Erythroblast (primary cell): ENCODE results near the gene ZNF513.

ENCODE experiments used
- GATA1 ChIP-seq: IDR thresholded peaks from 2 replicates; pipeline ENCODE4 v1.6.1; 2011; ENCODE audit warnings: low read depth, mild to moderate bottlenecking, control low read depth, low read length, moderate library complexity
- POLR2A ChIP-seq: IDR thresholded peaks from 2 replicates; pipeline ENCODE4 v1.6.1; 2011; ENCODE audit warnings: mild to moderate bottlenecking, low read length

DNA sequence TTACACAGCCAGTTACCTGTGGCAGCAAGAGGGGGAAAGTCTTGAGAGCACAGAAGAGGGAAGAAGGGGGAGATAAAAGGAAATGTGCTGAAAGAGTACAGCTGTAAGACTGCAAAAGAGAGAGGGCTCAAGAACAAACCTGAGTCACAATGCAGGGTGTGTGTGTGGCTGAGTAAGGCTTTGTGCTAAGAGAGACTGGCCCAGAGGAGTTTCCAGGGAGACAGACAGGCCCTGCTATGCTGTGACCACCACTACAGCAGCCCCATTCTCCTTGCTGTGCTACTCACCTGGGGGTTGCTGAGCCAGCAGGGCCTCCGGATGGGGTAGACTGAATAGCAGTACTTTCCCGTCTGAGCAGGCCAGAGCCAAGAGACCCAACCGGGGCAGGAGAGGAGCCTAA, 45.2 kb downstream of the ZNF513 start:
- no peak for TF ChIP-seq POLR2A
- TF ChIP-seq GATA1 = no peak
